Left hindlimb (tissue), 1 donor: Measurements from ENCODE around the gene WNT7B.

Experiments used
- DNase-seq: peaks from one replicate; pipeline ENCODE4 v3.0.0-alpha.2; 2018

WNT7B gene

GRCh38 chr22:45995405-45996101, 18.6 kb upstream of the WNT7B start:
- DNase-seq = no peak

- DNase-seq = peak; percentile 81
These were observed 17.8 kb upstream of the WNT7B start for GRCh38 chr22:45994491-45995404.

GRCh38 chr22:45993841-45994240, 16.9 kb upstream of the WNT7B start:
- no peak for DNase-seq

- no peak for DNase-seq
These were observed 16.3 kb upstream of the WNT7B start for GRCh38 chr22:45993143-45993692.

- no peak for DNase-seq
These were observed 15.8 kb upstream of the WNT7B start for GRCh38 chr22:45992737-45993136.

DNA sequence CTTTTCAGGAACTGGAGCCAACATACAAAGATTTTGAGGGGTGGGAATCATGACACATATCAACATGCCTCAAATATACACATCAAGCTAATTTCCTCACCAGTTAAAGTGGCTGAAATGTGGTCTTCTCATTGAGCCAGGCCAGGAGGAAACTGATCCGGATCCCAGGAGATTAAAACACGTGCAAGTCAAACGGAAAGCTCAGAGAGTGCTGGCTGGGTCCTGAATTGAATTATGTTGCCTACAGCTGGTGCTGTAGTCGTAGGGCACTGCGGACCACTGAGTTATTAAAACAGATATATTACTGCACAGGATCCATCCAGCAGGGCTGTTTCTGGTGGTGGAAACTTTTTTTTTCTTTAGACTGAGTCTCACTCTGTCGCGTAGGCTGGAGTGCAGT, 14.1 kb upstream of the WNT7B start:
- DNase-seq = no peak

- no peak for DNase-seq
These were observed 10.3 kb upstream of the WNT7B start for GRCh38 chr22:45987136-45987861.

DNA sequence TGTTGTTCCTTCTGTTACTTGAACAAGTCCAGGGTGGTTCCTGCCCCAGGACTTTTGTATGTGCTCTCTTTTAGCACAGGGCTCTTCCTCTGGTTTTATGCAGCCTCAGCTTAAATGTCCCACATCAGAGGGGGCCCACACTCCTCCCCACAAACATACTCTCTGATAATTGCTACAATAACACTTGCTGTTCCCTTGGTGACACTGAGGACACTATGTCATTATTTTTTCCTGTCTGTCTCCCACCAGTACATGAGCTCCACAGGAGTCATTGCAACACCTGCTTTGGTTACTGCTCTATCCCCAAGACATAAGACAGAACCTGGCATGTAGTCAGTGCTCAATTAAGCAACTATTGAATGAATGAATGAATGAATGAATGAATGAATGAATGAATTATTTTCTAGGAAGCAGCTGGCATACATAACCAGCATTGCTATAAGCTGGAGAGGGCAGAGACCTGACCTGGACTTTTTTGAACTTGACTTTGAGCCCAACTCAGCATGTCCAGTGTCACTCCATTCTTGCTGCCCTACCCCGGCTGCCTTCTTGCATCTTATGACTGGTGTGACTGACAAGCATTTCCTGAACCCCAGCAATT, 7.5 kb upstream of the WNT7B start:
- no peak for DNase-seq

DNA sequence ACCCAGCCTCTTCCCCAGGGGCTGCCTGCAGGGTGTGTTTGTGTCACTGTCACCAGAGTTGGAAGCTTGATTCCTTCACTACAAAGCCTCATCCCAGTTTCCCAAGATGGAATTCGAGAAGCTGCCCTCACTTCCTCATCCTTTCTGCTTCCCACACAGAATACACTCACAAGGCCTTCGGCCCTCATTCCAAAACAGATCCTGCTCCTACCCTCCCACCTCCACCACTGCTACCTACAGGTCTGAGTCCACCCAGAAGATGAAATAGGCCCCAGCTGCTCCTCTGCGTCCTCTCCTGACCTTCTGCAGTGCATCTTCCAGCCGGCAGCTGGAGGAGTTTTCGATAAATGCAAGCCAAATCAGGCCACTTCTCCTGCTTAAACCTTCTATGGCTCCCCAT, 6.8 kb upstream of the WNT7B start:
- no peak for DNase-seq

DNA sequence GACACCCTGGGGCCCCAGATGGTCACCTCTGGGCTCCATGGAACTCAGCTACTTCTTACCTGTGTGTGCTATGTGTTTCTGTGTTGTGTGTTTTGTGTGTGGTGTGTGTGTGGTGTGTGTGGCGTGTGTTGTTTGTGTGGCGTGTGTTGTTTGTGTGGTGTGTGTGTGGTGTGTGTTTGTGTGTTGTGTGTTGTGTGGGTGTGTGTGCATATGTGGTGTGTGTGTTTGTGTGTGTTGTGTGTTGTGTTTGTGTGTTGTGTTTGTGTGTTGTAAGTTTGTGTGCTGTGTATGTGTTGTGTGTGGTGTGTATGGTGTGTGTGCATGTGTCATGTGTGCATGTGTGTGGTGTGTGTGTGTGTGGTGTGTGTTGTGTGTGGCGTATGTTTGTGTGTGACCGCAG, 3.8 kb upstream of the WNT7B start:
- DNase-seq = no peak

- DNase-seq = no peak
These were observed 3.3 kb upstream of the WNT7B start for GRCh38 chr22:45980268-45980570.

GRCh38 chr22:45978275-45978713, 1.3 kb upstream of the WNT7B start:
- DNase-seq = no peak

GRCh38 chr22:45977551-45978274, 751 bp upstream of the WNT7B start:
- no peak for DNase-seq

DNA sequence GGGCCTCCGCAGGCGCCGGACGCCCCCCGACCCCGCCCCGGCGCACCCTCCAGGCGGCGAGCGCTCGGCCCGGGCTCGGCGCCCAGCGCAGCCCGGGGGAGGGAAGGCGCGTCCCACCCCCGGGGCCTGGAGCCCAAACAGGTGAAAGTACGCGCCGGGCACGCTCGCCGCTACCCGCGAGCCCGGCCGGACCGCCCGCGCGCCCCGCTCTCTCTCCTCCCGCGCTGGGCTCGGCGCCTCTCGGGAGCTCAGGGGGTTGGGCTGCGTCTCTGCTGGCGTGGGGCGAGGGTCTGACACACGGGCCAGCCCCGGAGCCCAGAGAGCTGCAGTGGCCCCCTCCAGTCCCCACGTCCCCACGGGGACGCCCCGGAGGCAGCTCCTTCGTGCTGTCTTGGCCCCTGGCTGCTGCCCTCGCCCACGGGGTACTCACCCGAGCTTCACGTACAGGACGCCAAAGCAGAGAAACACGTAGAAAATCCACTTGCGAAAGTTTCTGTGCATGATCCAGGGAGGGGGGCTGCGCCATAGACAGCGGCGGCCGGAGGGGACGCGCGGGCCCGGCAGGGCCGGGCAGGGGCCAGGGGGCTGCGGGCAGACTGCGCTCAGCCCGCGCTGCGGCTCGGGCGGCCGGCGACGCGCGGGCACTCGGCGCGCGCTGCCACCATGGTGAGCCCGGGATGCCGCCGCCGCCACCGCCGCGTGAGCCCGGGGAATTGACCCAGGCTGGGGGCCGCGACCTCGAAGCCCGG, 534 bp downstream of the WNT7B start:
- no peak for DNase-seq

DNA sequence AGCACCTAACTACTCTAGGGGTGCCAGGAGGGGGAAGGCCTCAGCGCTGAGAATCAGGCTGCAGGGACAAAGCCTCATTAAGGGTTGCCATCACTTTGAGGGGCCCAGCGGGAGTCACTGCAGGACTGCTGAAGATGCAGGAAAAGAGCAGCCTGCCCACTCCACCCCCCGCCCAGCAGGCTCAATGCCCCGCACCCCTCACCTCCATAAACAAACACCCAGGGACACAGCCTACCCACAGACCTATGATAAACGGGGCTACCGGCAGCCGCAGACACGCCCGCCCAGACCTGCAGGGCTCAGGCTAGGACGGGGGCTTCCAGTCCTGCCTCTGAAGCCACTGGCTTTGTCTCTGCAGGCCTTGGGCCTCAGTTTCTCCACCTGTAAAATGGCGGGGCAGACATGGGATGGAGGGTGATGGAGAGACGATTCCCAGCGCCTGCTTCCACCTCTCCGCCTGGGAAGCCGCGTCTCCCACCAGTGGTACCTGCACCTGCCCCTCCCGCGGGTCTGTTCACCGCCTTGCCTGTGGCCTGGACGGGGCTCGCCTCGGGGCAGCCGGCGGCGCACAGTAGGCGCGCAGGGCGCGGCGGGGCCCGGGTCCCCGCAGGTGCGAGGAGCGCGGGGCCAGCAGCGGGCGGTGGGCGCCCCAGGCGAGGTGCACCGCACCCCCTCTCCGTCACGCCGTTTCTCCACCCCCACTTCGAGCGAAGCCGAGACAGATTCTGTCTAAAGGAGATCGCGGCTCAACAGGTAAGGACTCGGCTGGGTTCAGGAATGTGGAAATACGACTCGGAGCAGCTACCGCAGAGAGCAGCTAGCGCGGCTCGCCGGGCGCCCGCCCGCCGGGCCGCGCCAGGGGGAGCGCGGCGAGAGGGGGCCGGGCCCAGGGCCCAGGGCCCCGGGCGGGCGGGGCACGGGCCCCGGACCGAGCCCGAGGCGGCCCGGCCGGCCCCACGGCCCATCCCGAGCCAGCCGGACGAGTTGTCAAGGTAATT, 1.5 kb downstream of the WNT7B start:
- DNase-seq = no peak

DNA sequence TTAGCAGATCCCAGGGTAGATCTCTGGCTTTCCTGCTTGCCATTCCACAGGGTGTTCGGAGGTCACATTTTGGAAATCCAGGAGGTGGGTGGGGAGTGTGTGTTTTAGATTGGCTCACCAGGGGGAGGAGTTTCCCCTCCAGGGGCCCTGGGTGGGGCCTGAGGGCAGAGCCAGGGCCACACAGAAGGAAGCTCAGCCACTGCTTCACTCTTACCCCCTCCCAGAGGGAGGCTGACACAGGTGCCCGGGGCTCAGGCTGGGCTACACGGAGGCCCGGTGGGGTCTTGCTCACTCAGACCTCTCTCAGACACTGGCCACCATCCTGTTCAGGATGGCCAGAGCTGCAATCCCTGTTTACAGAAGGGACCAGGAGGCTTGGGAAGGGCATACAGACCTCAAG, 2.5 kb downstream of the WNT7B start:
- DNase-seq = no peak

DNA sequence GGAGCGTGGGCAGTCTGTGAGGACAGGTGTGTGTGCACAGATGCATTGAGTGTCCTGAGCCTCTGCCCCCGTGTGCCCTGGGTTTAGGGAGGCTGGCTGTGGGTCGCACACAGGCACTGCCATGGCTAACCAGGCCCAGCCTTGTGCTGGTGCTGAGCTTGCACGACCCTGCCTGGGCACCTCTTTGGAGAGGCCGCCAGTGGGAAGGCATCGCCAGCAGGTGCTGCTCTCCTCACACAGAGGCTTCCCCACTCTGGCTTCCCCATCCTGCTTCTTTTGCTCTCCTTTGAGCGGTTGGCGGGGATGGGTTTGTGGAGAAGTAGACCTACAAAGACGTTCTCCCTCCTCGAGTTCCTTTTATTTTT, 4.1 kb downstream of the WNT7B start:
- DNase-seq = no peak

DNA sequence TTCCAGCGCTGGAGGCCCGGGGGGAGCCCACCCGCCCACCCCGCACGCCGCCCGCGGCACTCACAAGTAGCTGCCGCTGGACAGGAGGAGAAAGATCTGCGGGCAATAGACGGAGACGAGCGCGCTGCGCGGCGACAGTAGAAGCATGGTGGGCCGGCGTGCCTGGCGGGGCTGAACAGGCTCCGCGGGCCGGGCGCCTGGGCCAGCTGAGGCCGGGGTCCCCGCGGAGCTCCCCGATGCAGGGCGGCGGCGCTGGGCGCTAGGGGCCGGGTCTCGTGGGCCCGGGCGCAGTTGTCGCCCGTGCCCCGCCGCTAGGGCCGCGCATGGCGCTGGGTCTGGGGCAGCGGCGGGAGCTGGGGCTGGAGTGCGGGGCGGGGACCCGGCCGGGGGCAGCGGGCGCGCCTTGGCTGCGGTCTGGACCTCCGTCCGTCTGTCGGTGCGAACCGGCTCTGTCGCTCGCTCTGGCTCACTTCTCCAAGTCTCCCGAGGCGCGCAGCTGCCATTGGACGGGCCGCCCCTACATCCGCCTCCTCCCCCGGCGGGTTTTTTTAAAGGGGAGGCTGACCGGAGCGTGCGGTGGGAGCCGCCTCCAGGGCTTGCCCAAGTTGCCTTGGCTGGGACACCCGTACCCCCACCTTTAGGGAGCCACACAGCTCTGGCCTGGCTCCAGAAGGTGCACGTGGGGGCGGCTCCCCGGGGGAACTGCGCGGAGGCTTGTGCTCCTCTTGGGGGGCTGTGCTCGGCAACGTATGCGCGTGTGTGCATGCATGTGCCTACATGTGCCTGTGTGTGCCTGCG, 4.7 kb downstream of the WNT7B start:
- DNase-seq = no peak

DNA sequence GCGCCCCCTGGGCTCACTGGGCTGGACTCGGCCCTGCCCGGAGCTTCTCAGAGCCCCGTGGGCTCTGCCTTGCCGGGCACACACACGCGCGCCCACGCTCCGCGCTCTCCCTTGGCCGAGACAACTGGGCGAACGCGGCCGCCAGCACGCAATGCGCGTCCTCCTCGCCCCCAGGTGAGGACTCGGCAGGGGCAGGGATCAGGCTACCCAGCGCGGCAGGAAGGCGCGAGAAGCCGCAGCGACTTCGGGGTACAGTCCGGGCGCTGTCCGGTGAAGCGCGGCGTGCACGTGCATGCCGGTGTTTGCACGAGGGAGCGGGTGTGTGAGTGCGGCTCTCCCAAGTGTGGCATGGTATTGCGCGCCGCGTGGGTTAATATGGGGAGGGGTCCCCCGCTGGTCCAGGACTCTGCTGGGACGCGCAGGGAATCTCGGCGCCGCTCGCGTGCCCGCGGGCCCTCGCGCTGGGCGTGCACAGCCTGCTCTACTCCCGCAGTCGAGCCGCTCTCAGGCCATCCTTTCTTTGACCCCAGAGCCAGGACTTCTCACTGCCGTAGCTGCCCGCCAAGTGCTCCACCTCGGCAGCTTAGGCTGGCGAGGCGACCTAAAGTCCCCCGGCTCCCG, 5.4 kb downstream of the WNT7B start:
- DNase-seq = no peak
